Hematopoietic multipotent progenitor cell treated with erythropoietin and hydrocortisone succinate and interleukin-3 and kit ligand, for 15 days (in vitro differentiated cells): ENCODE results near the gene TBC1D20.

Source experiments
- DNase-seq: peaks from one replicate; pipeline ENCODE4 v3.0.0-alpha.2; 2015; ENCODE audit warnings: low spot score

The TBC1D20 gene

GRCh38 chr20:438571-439469 is 23.5 kb downstream of the TBC1D20 start:
- no peak for DNase-seq

- no peak for DNase-seq
These were observed 24.4 kb downstream of the TBC1D20 start for GRCh38 chr20:437787-438486.

GRCh38 chr20:436476-436875 is 25.9 kb downstream of the TBC1D20 start:
- DNase-seq, result no peak

GRCh38 chr20:435558-435957 is 26.8 kb downstream of the TBC1D20 start:
- no peak for DNase-seq

- DNase-seq, result no peak
These were observed 27.5 kb downstream of the TBC1D20 start for GRCh38 chr20:434661-435419.

- no peak for DNase-seq
These were observed 28.1 kb downstream of the TBC1D20 start for GRCh38 chr20:434221-434620.

- no peak for DNase-seq
These were observed 28.9 kb downstream of the TBC1D20 start for GRCh38 chr20:433300-433975.

GRCh38 chr20:432677-433299 is 29.5 kb downstream of the TBC1D20 start:
- no peak for DNase-seq

GRCh38 chr20:432208-432607 is 30.1 kb downstream of the TBC1D20 start:
- DNase-seq, result no peak

- peak; percentile 55 for DNase-seq
These were observed 31.1 kb downstream of the TBC1D20 start for GRCh38 chr20:431012-431904.

GRCh38 chr20:430091-430999 is 32.0 kb downstream of the TBC1D20 start:
- no peak for DNase-seq

GRCh38 chr20:428658-429200 is 33.6 kb downstream of the TBC1D20 start:
- no peak for DNase-seq

GRCh38 chr20:427849-428657 is 34.3 kb downstream of the TBC1D20 start:
- DNase-seq, result no peak

GRCh38 chr20:427401-427800 is 34.9 kb downstream of the TBC1D20 start:
- DNase-seq, result no peak

- DNase-seq, result no peak
These were observed 35.8 kb downstream of the TBC1D20 start for GRCh38 chr20:426566-426965.

GRCh38 chr20:421685-422250 is 40.6 kb downstream of the TBC1D20 start:
- DNase-seq, result no peak

- DNase-seq, result peak; percentile 19
These were observed 41.4 kb downstream of the TBC1D20 start for GRCh38 chr20:420721-421574.
